PC-3 (cell line): Measurements from ENCODE around the gene BRIP1. TPM values are rescaled to one million over a fixed set of nuclear protein-coding genes. Genes with fewer than 3 reads are reported as not detected.

Experiments used
- ATAC-seq: fragments of 200-7000 bp; cut with Tn5 transposase; 2 replicates; pipeline ENCODE4 v1.9.1; 2020; ENCODE audit warnings: mild to moderate bottlenecking, moderate library complexity
- BruUV-seq: library from RNA; stranded (reverse); fragments of 400-500 nt; replicated peaks from 2 replicates; lab custom pipeline; 2021; lab: Mats Ljungman, UMichigan
- CTCF ChIA-PET: fragments of 300-600 bp; sonication (Branson Sonifier 250); formaldehyde crosslinking; loops from one replicate; lab custom pipeline; 2022; ENCODE audit warnings: antibody characterized with exemption; lab: Charles Lee
- POLR2A ChIA-PET: fragments of 300-600 bp; sonication (Branson Sonifier 250); formaldehyde crosslinking; loops from one replicate; lab custom pipeline; 2022; ENCODE audit warnings: antibody characterized with exemption; ENCODE audit not compliant: unreplicated experiment; lab: Charles Lee
- DNase-seq: peaks from one replicate; pipeline ENCODE4 v3.0.0-alpha.2; 2015
- H2AFZ ChIP-seq: fragments of 300-600 bp; sonication (generic); 2 replicates; pipeline ENCODE4 v1.6.0; 2016; ENCODE audit warnings: antibody characterized with exemption, low read length
- H3F3A ChIP-seq: fragments of 300-600 bp; sonication (generic); one replicate; pipeline ENCODE4 v1.6.0; 2017; ENCODE audit warnings: antibody characterized with exemption, low read length, control low read depth, mild to moderate bottlenecking; ENCODE audit not compliant: unreplicated experiment
- H3K27ac ChIP-seq: fragments of 300-600 bp; sonication (generic); 2 replicates; pipeline ENCODE4 v1.5.1; 2016; ENCODE audit warnings: mild to moderate bottlenecking, low read length
- H3K27me3 ChIP-seq: fragments of 300-600 bp; sonication (generic); 2 replicates; pipeline ENCODE4 v1.6.1; 2016; ENCODE audit warnings: low read length, mixed read lengths
- H3K36me3 ChIP-seq: fragments of 300-600 bp; sonication (generic); 2 replicates; pipeline ENCODE4 v1.6.1; 2016; ENCODE audit warnings: low read depth, mixed run types, low read length, mixed read lengths
- H3K4me1 ChIP-seq: fragments of 300-600 bp; sonication (generic); 2 replicates; pipeline ENCODE4 v1.5.1; 2016; ENCODE audit warnings: low read length; ENCODE audit not compliant: insufficient read depth
- H3K4me2 ChIP-seq: fragments of 300-600 bp; sonication (generic); 2 replicates; pipeline ENCODE4 v1.6.0; 2016; ENCODE audit warnings: low read length
- H3K4me3 ChIP-seq: fragments of 300-600 bp; sonication (generic); 2 replicates; pipeline ENCODE4 v1.5.1; 2016; ENCODE audit warnings: mild to moderate bottlenecking, low read length, mixed read lengths
- H3K79me2 ChIP-seq: fragments of 300-600 bp; sonication (generic); 2 replicates; pipeline ENCODE4 v1.6.1; 2017; ENCODE audit warnings: low read length, mixed read lengths
- H3K9ac ChIP-seq: fragments of 300-600 bp; sonication (generic); 2 replicates; pipeline ENCODE4 v1.6.0; 2016; ENCODE audit warnings: mild to moderate bottlenecking, low read length
- H3K9me2 ChIP-seq: fragments of 300-600 bp; sonication (generic); replicated peaks from 2 replicates; pipeline ENCODE4 v1.6.1; 2016; ENCODE audit warnings: mixed run types, low read length, mixed read lengths
- H3K9me3 ChIP-seq: fragments of 300-600 bp; sonication (generic); 2 replicates; pipeline ENCODE4 v1.6.1; 2016; ENCODE audit warnings: low read length, mixed read lengths
- H4K20me1 ChIP-seq: fragments of 300-600 bp; sonication (generic); 2 replicates; pipeline ENCODE4 v1.6.1; 2016; ENCODE audit warnings: low read length, mixed read lengths
- CTCF ChIP-seq: fragments of 300-600 bp; sonication (generic); conservative IDR thresholded peaks from 2 replicates; pipeline ENCODE4 v1.5.1; 2017; ENCODE audit warnings: antibody characterized with exemption, low read depth, mild to moderate bottlenecking, low read length
- EZH2 ChIP-seq: fragments of 300-600 bp; sonication (generic); IDR thresholded peaks from one replicate; pipeline ENCODE4 v1.6.1; 2017; ENCODE audit warnings: antibody characterized with exemption, mild to moderate bottlenecking, low read length; ENCODE audit not compliant: unreplicated experiment
- EZH2phosphoT487 ChIP-seq: fragments of 300-600 bp; sonication (generic); IDR thresholded peaks from 2 replicates; pipeline ENCODE4 v1.6.1; 2018; ENCODE audit warnings: mild to moderate bottlenecking, antibody characterized with exemption, low read length, borderline replicate concordance
- intact Hi-C: fragments of 100-400 bp; cut with micrococcal nuclease; formaldehyde crosslinking; loops from 2 replicates; pipeline ENCODE4 v1.9.0; 2023
- total RNA-seq: library from RNA; depleted of rRNA; stranded (reverse); fragments of >200 nt; gene quantifications from 2 replicates; pipeline ENCODE4 v1.2.3, GENCODE V29; 2014

Gene BRIP1
- total RNA-seq, 1 experiment from 2014 or later: 21.1 TPM

- no peak for ATAC-seq
- H4K20me1 ChIP-seq: no peaks in the 10 kb centered on the region
- peaks cover 23% of the 10 kb centered on the region for H3K36me3 ChIP-seq
- TF ChIP-seq EZH2phosphoT487 (no peak), EZH2 (no peak), CTCF (no peak)
- no peak overlapping the region for H3K4me3 ChIP-seq
- H3K4me1 ChIP-seq: no peaks in the 10 kb centered on the region
- H3K27me3 ChIP-seq: no peaks in the 10 kb centered on the region
- CTCF ChIA-PET: no interaction called here
- H3K79me2 ChIP-seq: no peaks in the 10 kb centered on the region
- no peaks in the 10 kb centered on the region for H3K9me2 ChIP-seq
- intact Hi-C loops: no loop called here
- no peak for DNase-seq
- no peaks in the 10 kb centered on the region for H3K9me3 ChIP-seq
- no peaks in the 10 kb centered on the region for H3F3A ChIP-seq
- H3K9ac ChIP-seq: no peak overlapping the region
- BruUV-seq: no TSS peak
- H3K27ac ChIP-seq: no peak overlapping the region
- no peak overlapping the region for H3K4me2 ChIP-seq
- POLR2A ChIA-PET: no interaction called here
- H2AFZ ChIP-seq: no peak overlapping the region
Observed at GRCh38 chr17:61818225-61818624, 45.1 kb downstream of the BRIP1 start.

- no TSS peak for BruUV-seq
- peaks cover 16% of the 10 kb centered on the region for H3K36me3 ChIP-seq
- no peaks in the 10 kb centered on the region for H3K9me3 ChIP-seq
- DNase-seq (no peak), ATAC-seq (no peak)
- H2AFZ ChIP-seq: no peak overlapping the region
- no peaks in the 10 kb centered on the region for H4K20me1 ChIP-seq
- H3K9me2 ChIP-seq: no peaks in the 10 kb centered on the region
- H3K79me2 ChIP-seq: no peaks in the 10 kb centered on the region
- no peak overlapping the region for H3K27ac ChIP-seq
- no peak for TF ChIP-seq EZH2phosphoT487
- no peak for TF ChIP-seq EZH2
- no peak for TF ChIP-seq CTCF
- no peak overlapping the region for H3K4me3 ChIP-seq
- H3K9ac ChIP-seq: no peak overlapping the region
- ChIA-PET CTCF (no interaction called here), POLR2A (no interaction called here)
- H3K4me2 ChIP-seq: no peak overlapping the region
- no peaks in the 10 kb centered on the region for H3K27me3 ChIP-seq
- intact Hi-C loops: no loop called here
- H3F3A ChIP-seq: no peaks in the 10 kb centered on the region
- H3K4me1 ChIP-seq: no peaks in the 10 kb centered on the region
Observed at GRCh38 chr17:61817452-61817851, 45.9 kb downstream of the BRIP1 start.

GRCh38 chr17:61816538-61816937 lies 46.8 kb downstream of the BRIP1 start:
- ATAC-seq: no peak
- CTCF ChIA-PET: no interaction called here

More at GRCh38 chr17:61816538-61816937, 46.8 kb downstream of the BRIP1 start:
- no peak overlapping the region for H3K9ac ChIP-seq
- intact Hi-C loops: no loop called here
- no peaks in the 10 kb centered on the region for H3K9me2 ChIP-seq
- no peaks in the 10 kb centered on the region for H4K20me1 ChIP-seq
- POLR2A ChIA-PET: no interaction called here
- no peak overlapping the region for H3K4me2 ChIP-seq
- no peak overlapping the region for H2AFZ ChIP-seq
- H3K4me3 ChIP-seq: no peak overlapping the region
- no peaks in the 10 kb centered on the region for H3K9me3 ChIP-seq
- no TSS peak for BruUV-seq
- DNase-seq: no peak
- H3K4me1 ChIP-seq: no peaks in the 10 kb centered on the region
- TF ChIP-seq EZH2phosphoT487: no peak
- TF ChIP-seq EZH2: no peak
- no peak for TF ChIP-seq CTCF
- H3K27me3 ChIP-seq: no peaks in the 10 kb centered on the region
- no peaks in the 10 kb centered on the region for H3K79me2 ChIP-seq
- no peaks in the 10 kb centered on the region for H3F3A ChIP-seq
- no peak overlapping the region for H3K27ac ChIP-seq
- H3K36me3 ChIP-seq: peaks cover 11% of the 10 kb centered on the region
